ENCODE data around the gene ASNSD1.

Gene ASNSD1

GRCh38 chr2:189627789-189628188 lies 33.5 kb upstream of the ASNSD1 start:
- Histone ChIP-seq H3K36me3 (ENCODE audit: control insufficient read depth, low read length) (no peaks in the 10 kb centered on the region), H3K4me1 (ENCODE audit: control insufficient read depth, low read length) (no peaks in the 10 kb centered on the region), H3K9me3 (ENCODE audit: control insufficient read depth, insufficient read depth, low read length) (no peaks in the 10 kb centered on the region), H3K27ac (ENCODE audit: low read depth, low read length) (no peak overlapping the region), H3K79me2 (ENCODE audit: control insufficient read depth, low read length) (no peaks in the 10 kb centered on the region), H3K9me2 (replicated peaks; ENCODE audit: control insufficient read depth, low read length) (no peaks in the 10 kb centered on the region), H3K4me3 (ENCODE audit: low read length) (no peak overlapping the region), H3F3A (ENCODE audit: control insufficient read depth, insufficient read depth) (no peaks in the 10 kb centered on the region), H3K27me3 (ENCODE audit: control insufficient read depth, low read length) (0 out of 2 replicates have a peak, but pooled peaks cover 2% of the 10 kb centered on the region), H3K4me2 (ENCODE audit: low read length) (no peak overlapping the region), H4K20me1 (ENCODE audit: control insufficient read depth, insufficient read depth, low read depth, low read length) (no peaks in the 10 kb centered on the region)
- TF ChIP-seq EZH2phosphoT487 (IDR thresholded peaks at IDR 0.05; ENCODE audit: borderline replicate concordance, low read length) (no peak), CTCF (IDR thresholded peaks at IDR 0.05; ENCODE audit: low read depth, low read length, poor library complexity, severe bottlenecking) (no peak)

- Histone ChIP-seq H3F3A (ENCODE audit: control insufficient read depth, insufficient read depth) (no peaks in the 10 kb centered on the region), H3K4me3 (ENCODE audit: low read length) (no peak overlapping the region), H3K79me2 (ENCODE audit: control insufficient read depth, low read length) (no peaks in the 10 kb centered on the region), H3K9me2 (replicated peaks; ENCODE audit: control insufficient read depth, low read length) (no peaks in the 10 kb centered on the region), H3K4me2 (ENCODE audit: low read length) (no peak overlapping the region), H3K4me1 (ENCODE audit: control insufficient read depth, low read length) (no peaks in the 10 kb centered on the region), H3K27me3 (ENCODE audit: control insufficient read depth, low read length) (0 out of 2 replicates have a peak, but pooled peaks cover 2% of the 10 kb centered on the region), H4K20me1 (ENCODE audit: control insufficient read depth, insufficient read depth, low read depth, low read length) (no peaks in the 10 kb centered on the region), H3K36me3 (ENCODE audit: control insufficient read depth, low read length) (no peaks in the 10 kb centered on the region), H3K9me3 (ENCODE audit: control insufficient read depth, insufficient read depth, low read length) (no peaks in the 10 kb centered on the region), H3K27ac (ENCODE audit: low read depth, low read length) (no peak overlapping the region)
- no peak for TF ChIP-seq EZH2phosphoT487 (IDR thresholded peaks at IDR 0.05; ENCODE audit: borderline replicate concordance, low read length)
- TF ChIP-seq CTCF (IDR thresholded peaks at IDR 0.05; ENCODE audit: low read depth, low read length, poor library complexity, severe bottlenecking), result no peak
Measured at GRCh38 chr2:189628817-189629530, 32.3 kb upstream of the ASNSD1 start.

- Histone ChIP-seq H3K27me3 (ENCODE audit: control insufficient read depth, low read length) (no peaks in the 10 kb centered on the region), H4K20me1 (ENCODE audit: control insufficient read depth, insufficient read depth, low read depth, low read length) (no peaks in the 10 kb centered on the region), H3K36me3 (ENCODE audit: control insufficient read depth, low read length) (no peaks in the 10 kb centered on the region), H3K4me2 (ENCODE audit: low read length) (no peak overlapping the region), H3K9me2 (replicated peaks; ENCODE audit: control insufficient read depth, low read length) (no peaks in the 10 kb centered on the region), H3F3A (ENCODE audit: control insufficient read depth, insufficient read depth) (no peaks in the 10 kb centered on the region), H3K79me2 (ENCODE audit: control insufficient read depth, low read length) (no peaks in the 10 kb centered on the region), H3K4me3 (ENCODE audit: low read length) (no peak overlapping the region), H3K4me1 (ENCODE audit: control insufficient read depth, low read length) (no peaks in the 10 kb centered on the region), H3K9me3 (ENCODE audit: control insufficient read depth, insufficient read depth, low read length) (no peaks in the 10 kb centered on the region), H3K27ac (ENCODE audit: low read depth, low read length) (no peak overlapping the region)
- TF ChIP-seq EZH2phosphoT487 (IDR thresholded peaks at IDR 0.05; ENCODE audit: borderline replicate concordance, low read length) (no peak), CTCF (IDR thresholded peaks at IDR 0.05; ENCODE audit: low read depth, low read length, poor library complexity, severe bottlenecking) (no peak)
Measured at GRCh38 chr2:189629531-189630453, 31.5 kb upstream of the ASNSD1 start.
